ENCODE results near the gene DNAJA4.
"Not testable (repeated sequence)": the region's sequence is repeated elsewhere in the genome, so short reads cannot be mapped to it uniquely, and the experiment has no call there.

DNA sequence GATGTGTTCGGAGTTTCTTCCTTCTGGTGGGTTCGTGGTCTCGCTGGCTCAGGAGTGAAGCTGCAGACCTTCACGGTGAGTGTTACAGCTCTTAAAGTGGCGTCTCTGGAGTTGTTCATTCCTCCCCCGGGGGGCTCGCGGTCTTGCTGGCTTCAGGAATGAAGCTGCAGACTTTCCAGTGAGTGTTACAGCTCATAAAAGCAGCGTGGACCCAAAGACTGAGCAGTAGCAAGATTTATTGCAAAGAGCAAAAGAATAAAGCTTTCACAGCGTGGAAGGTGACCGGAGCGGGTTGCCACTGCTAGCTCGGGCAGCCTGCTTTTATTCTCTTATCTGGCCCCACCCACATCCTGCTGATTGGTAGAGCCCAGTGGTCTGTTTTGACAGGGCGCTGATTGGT is 19.0 kb upstream of the DNAJA4 start:
- TF ChIP-seq, protein P1, sequence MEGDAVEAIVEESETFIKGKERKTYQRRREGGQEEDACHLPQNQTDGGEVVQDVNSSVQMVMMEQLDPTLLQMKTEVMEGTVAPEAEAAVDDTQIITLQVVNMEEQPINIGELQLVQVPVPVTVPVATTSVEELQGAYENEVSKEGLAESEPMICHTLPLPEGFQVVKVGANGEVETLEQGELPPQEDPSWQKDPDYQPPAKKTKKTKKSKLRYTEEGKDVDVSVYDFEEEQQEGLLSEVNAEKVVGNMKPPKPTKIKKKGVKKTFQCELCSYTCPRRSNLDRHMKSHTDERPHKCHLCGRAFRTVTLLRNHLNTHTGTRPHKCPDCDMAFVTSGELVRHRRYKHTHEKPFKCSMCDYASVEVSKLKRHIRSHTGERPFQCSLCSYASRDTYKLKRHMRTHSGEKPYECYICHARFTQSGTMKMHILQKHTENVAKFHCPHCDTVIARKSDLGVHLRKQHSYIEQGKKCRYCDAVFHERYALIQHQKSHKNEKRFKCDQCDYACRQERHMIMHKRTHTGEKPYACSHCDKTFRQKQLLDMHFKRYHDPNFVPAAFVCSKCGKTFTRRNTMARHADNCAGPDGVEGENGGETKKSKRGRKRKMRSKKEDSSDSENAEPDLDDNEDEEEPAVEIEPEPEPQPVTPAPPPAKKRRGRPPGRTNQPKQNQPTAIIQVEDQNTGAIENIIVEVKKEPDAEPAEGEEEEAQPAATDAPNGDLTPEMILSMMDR (IDR thresholded peaks at IDR 0.05), result not testable (repeated sequence)
- TF ChIP-seq POLR2A (IDR thresholded peaks at IDR 0.05), result not testable (repeated sequence)

Measured in lower leg skin (tissue), 3 donors.